CD4-positive, alpha-beta T cell (primary cell): ENCODE measurements around the gene EFCAB10. TPM values are rescaled to one million over a fixed set of nuclear protein-coding genes. Genes with fewer than 3 reads are reported as not detected.

Experiments
- ATAC-seq: fragments of 200-7000 bp; cut with Tn5 transposase; one replicate; pipeline ENCODE4 v1.10.0; 2022; ENCODE audit warnings: mild to moderate bottlenecking; ENCODE audit not compliant: poor library complexity
- CTCF ChIA-PET: fragments of 350-600 bp; sonication (Branson Sonifier 250); formaldehyde crosslinking; loops from one replicate; lab custom pipeline; 2021; ENCODE audit warnings: antibody characterized with exemption, inconsistent platforms; lab: Charles Lee
- POLR2A ChIA-PET: fragments of 350-600 bp; sonication (Branson Sonifier 250); formaldehyde crosslinking; loops from one replicate; lab custom pipeline; 2021; ENCODE audit warnings: antibody characterized with exemption, inconsistent platforms; lab: Charles Lee
- DNase-seq, 14 experiments: peaks; one replicate each; pipeline ENCODE4 v3.0.0-alpha.2; 2013 to 2020; ENCODE audit warnings: mixed read lengths in 2 of 14
- H3K27ac ChIP-seq, 2 donors: one replicate each; pipeline versions ENCODE4 v1.5.1 to v1.7.0; 2013; ENCODE audit warnings: low read length in 2 of 2, low read depth in 1 of 2, mild to moderate bottlenecking in 1 of 2
- H3K27me3 ChIP-seq, 2 experiments: 1 replicate in 1 of 2; 2 replicates in 1 of 2; pipeline versions ENCODE4 v1.6.1 to v1.7.0; 2013; ENCODE audit warnings: low read length in 2 of 2, control low read depth in 1 of 2, mild to moderate bottlenecking in 1 of 2, moderate library complexity in 1 of 2; ENCODE audit not compliant: insufficient read depth in 2 of 2, control insufficient read depth in 1 of 2
- H3K36me3 ChIP-seq: one replicate; pipeline ENCODE4 v1.6.1; 2013; ENCODE audit warnings: low read length, control low read depth; ENCODE audit not compliant: insufficient read depth
- H3K4me1 ChIP-seq: one replicate; pipeline ENCODE4 v1.6.1; 2013; ENCODE audit warnings: low read length, control low read depth; ENCODE audit not compliant: insufficient read depth
- H3K4me3 ChIP-seq: one replicate; pipeline ENCODE4 v1.5.1; 2013; ENCODE audit warnings: mild to moderate bottlenecking, low read length, moderate library complexity
- H3K9me3 ChIP-seq, 2 experiments: 1 replicate in 1 of 2; 2 replicates in 1 of 2; pipeline versions ENCODE4 v1.6.1 to v1.7.0; 2013; ENCODE audit warnings: low read length in 2 of 2, mild to moderate bottlenecking in 2 of 2, control low read depth in 1 of 2, moderate library complexity in 1 of 2; ENCODE audit not compliant: control insufficient read depth in 1 of 2, insufficient read depth in 1 of 2
- H3K27ac Mint-ChIP-seq: one replicate; pipeline ENCODE4 v1.8.0; 2020; ENCODE audit warnings: mixed read lengths
- H3K27me3 Mint-ChIP-seq: one replicate; pipeline ENCODE4 v1.8.0; 2021; ENCODE audit warnings: mixed read lengths
- H3K36me3 Mint-ChIP-seq: one replicate; pipeline ENCODE4 v1.8.0; 2021; ENCODE audit warnings: low read depth, mixed read lengths
- H3K4me1 Mint-ChIP-seq: one replicate; pipeline ENCODE4 v1.8.0; 2021; ENCODE audit warnings: low read depth, mixed read lengths
- H3K4me3 Mint-ChIP-seq: one replicate; pipeline ENCODE4 v1.8.0; 2020; ENCODE audit warnings: mild to moderate bottlenecking, mixed read lengths
- H3K9me3 Mint-ChIP-seq: one replicate; pipeline ENCODE4 v1.8.0; 2020; ENCODE audit warnings: mixed read lengths
- CTCF ChIP-seq: fragments of 200-600 bp; IDR thresholded peaks from one replicate; pipeline ENCODE4 v1.8.0; 2022; ENCODE audit warnings: antibody characterized with exemption, mild to moderate bottlenecking
- intact Hi-C, 2 experiments: fragments of 100-400 bp; cut with DNase I in 1 of 2; cut with micrococcal nuclease in 1 of 2; formaldehyde crosslinking; loops; one replicate each; pipeline versions ENCODE4 v1.15.1 to v1.9.0; 2023 to 2025; cut with DNase I, micrococcal nuclease
- total RNA-seq, 174 experiments: library from RNA in 2 of 174; stranded (reverse) in 2 of 174; gene quantifications; one replicate each; pipeline ENCODE4 v1.2.3 and lab custom pipeline; 2021 to 2026

The EFCAB10 gene
- total RNA-seq, 2 experiments from 2014 or later: 0.78 to 1.1 TPM

- Histone ChIP-seq H3K27ac (no peak overlapping the region), H3K4me1 (no peaks in the 10 kb centered on the region), H3K36me3 (peaks cover 85% of the 10 kb centered on the region), H3K4me3 (no peak overlapping the region), H3K27me3 (no peaks in the 10 kb centered on the region), H3K9me3 (no peaks in the 10 kb centered on the region)
- TF ChIP-seq CTCF: no peak
- CTCF ChIA-PET: no interaction called here
- intact Hi-C loops: no loop called here
- Mint-ChIP-seq H3K27ac (no peak overlapping the region), H3K4me3 (no peak overlapping the region), H3K36me3 (peaks cover 95% of the 10 kb centered on the region), H3K27me3 (no peaks in the 10 kb centered on the region), H3K9me3 (no peaks in the 10 kb centered on the region), H3K4me1 (no peaks in the 10 kb centered on the region)
- ATAC-seq (no peak), DNase-seq (no peak)
- POLR2A ChIA-PET: no interaction called here
These were observed 36.2 kb upstream of the EFCAB10 start for GRCh38 chr7:105617280-105618015.

- no peaks in the 10 kb centered on the region for H3K4me1 Mint-ChIP-seq
- no peaks in the 10 kb centered on the region for H3K9me3 Mint-ChIP-seq
- H3K27ac Mint-ChIP-seq: no peak overlapping the region
- no peak overlapping the region for H3K4me3 ChIP-seq
- no peaks in the 10 kb centered on the region for H3K9me3 ChIP-seq
- H3K36me3 ChIP-seq: peaks cover 62% of the 10 kb centered on the region
- CTCF ChIA-PET: no interaction called here
- intact Hi-C loops: no loop called here
- no peaks in the 10 kb centered on the region for H3K4me1 ChIP-seq
- ATAC-seq: no peak
- POLR2A ChIA-PET: no interaction called here
- H3K27ac ChIP-seq: no peak overlapping the region
- H3K27me3 Mint-ChIP-seq: no peaks in the 10 kb centered on the region
- no peak overlapping the region for H3K4me3 Mint-ChIP-seq
- TF ChIP-seq CTCF: no peak
- no peaks in the 10 kb centered on the region for H3K27me3 ChIP-seq
- no peak for DNase-seq
- peaks cover 66% of the 10 kb centered on the region for H3K36me3 Mint-ChIP-seq
These were observed 33.1 kb upstream of the EFCAB10 start for GRCh38 chr7:105614341-105614840.

- no peak overlapping the region for H3K4me3 ChIP-seq
- H3K27me3 ChIP-seq: no peaks in the 10 kb centered on the region
- no peaks in the 10 kb centered on the region for H3K4me1 ChIP-seq
- Mint-ChIP-seq H3K27me3 (no peaks in the 10 kb centered on the region), H3K27ac (no peak overlapping the region), H3K4me3 (no peak overlapping the region), H3K4me1 (no peaks in the 10 kb centered on the region), H3K36me3 (peaks cover 64% of the 10 kb centered on the region), H3K9me3 (no peaks in the 10 kb centered on the region)
- H3K27ac ChIP-seq: no peak overlapping the region
- intact Hi-C loops: no loop called here
- ChIA-PET CTCF (no interaction called here), POLR2A (no interaction called here)
- H3K9me3 ChIP-seq: no peaks in the 10 kb centered on the region
- no peak for TF ChIP-seq CTCF
- H3K36me3 ChIP-seq: peaks cover 57% of the 10 kb centered on the region
- ATAC-seq (no peak), DNase-seq (no peak)
These were observed 32.5 kb upstream of the EFCAB10 start for GRCh38 chr7:105613611-105614330.
